Mesodermal cell (in vitro differentiated cells): Measurements from ENCODE around the gene UTP14A.

Experiments used
- H3K27ac ChIP-seq: 2 replicates; pipeline ENCODE4 v1.7.0; 2013; ENCODE audit warnings: mild to moderate bottlenecking, low read depth, low read length, moderate library complexity; ENCODE audit not compliant: severe bottlenecking
- H3K36me3 ChIP-seq: 2 replicates; pipeline ENCODE4 v1.7.1; 2013; ENCODE audit warnings: mild to moderate bottlenecking, low read length, moderate library complexity; ENCODE audit not compliant: control insufficient read depth, insufficient read depth
- H3K4me1 ChIP-seq: one replicate; pipeline ENCODE4 v1.7.1; 2013; ENCODE audit warnings: mild to moderate bottlenecking, low read length; ENCODE audit not compliant: insufficient read depth, control insufficient read depth, poor library complexity, severe bottlenecking
- H3K4me3 ChIP-seq: 2 replicates; pipeline ENCODE4 v1.7.0; 2013; ENCODE audit warnings: low read length, control low read depth, mild to moderate bottlenecking; ENCODE audit not compliant: insufficient read depth, poor library complexity, severe bottlenecking; ENCODE audit errors: extremely low read depth
- H3K9me3 ChIP-seq: 2 replicates; pipeline ENCODE4 v1.7.1; 2013; ENCODE audit warnings: mild to moderate bottlenecking, low read length, moderate library complexity; ENCODE audit not compliant: control insufficient read depth
- WGBS, 2 experiments: methylation state at CpG; one replicate each; pipeline ENCODE4 v1.1.5; 2013; ENCODE audit warnings: missing lambda C conversion rate in 2 of 2; ENCODE audit not compliant: insufficient coverage in 2 of 2; 5-methylcytosine and 5-hydroxymethylcytosine counted together

Gene UTP14A

GRCh38 chrX:129961180-129962083, 55.5 kb downstream of the UTP14A start:
- H3K4me3 ChIP-seq: peak overlapping the region; percentile 16

GRCh38 chrX:129963729-129964128, 57.8 kb downstream of the UTP14A start:
- 17 to 70% methylated on average over 1 to 2 of the region's 8 CpGs for WGBS, 2 experiments

More at GRCh38 chrX:129961180-129962083, 55.5 kb downstream of the UTP14A start:
- H3K36me3 ChIP-seq: no peaks in the 10 kb centered on the region
- H3K9me3 ChIP-seq: no peaks in the 10 kb centered on the region
- H3K27ac ChIP-seq: no peak overlapping the region
- 6 to 21% methylated on average over 6 to 7 of the region's 26 CpGs for WGBS, 2 experiments
- peaks cover 12% of the 10 kb centered on the region for H3K4me1 ChIP-seq

DNA sequence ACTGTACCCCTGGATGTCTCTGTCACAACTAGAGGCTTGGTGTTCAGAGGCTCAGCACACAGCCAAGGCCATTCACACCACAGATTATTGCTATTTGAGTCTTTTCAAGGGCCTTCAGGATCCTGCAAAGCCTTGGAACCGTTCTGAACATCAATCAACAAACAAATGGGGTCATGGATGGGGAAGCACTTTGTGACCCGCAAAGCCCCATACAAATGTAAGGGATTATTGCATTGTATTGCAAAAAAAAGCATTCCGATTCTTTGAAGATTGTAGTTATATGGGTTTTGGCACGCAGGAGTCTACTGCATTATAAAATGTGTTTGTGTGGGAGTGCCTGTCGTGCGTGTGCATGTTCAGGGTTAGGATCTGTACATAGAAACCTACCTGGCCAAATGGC, 59.2 kb downstream of the UTP14A start:
- Histone ChIP-seq H3K27ac (no peak overlapping the region), H3K9me3 (no peaks in the 10 kb centered on the region), H3K4me1 (peaks cover 4% of the 10 kb centered on the region), H3K4me3 (no peak overlapping the region), H3K36me3 (no peaks in the 10 kb centered on the region)
- WGBS, 2 experiments: 92 to 100% methylated on average over 2 of the region's 6 CpGs

More at GRCh38 chrX:129963729-129964128, 57.8 kb downstream of the UTP14A start:
- H3K27ac ChIP-seq: no peak overlapping the region
- no peaks in the 10 kb centered on the region for H3K36me3 ChIP-seq
- H3K4me3 ChIP-seq: no peak overlapping the region
- peaks cover 12% of the 10 kb centered on the region for H3K4me1 ChIP-seq
- no peaks in the 10 kb centered on the region for H3K9me3 ChIP-seq

DNA sequence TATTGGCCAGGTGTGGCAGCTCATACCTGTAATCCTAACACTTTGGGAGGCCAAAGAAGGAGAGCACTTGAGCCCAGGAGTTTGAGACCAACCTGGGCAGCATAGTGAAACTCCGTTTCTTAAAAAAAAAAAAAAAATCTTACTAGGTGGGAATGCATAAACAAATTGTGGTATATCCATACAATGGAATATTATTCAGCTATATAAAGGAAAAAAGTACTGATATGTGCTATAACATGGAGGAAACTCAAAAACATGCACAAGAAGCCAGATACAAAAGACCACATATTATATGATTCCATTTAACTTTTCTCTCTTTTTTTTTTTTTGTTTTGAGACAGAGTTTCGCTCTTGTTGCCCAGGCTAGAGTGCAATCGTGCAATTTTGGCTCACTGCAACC, 63.0 kb downstream of the UTP14A start:
- whole genome bisulfite sequencing, 2 experiments: 83% methylated on average over 2 of the region's 3 CpGs; no CpG with 5 or more reads in 1 of the 2 experiments
- Histone ChIP-seq H3K9me3 (no peaks in the 10 kb centered on the region), H3K4me3 (no peak overlapping the region), H3K27ac (no peak overlapping the region), H3K4me1 (no peaks in the 10 kb centered on the region), H3K36me3 (no peaks in the 10 kb centered on the region)

- Histone ChIP-seq H3K9me3 (no peaks in the 10 kb centered on the region), H3K4me3 (no peak overlapping the region), H3K27ac (no peak overlapping the region), H3K36me3 (no peaks in the 10 kb centered on the region), H3K4me1 (no peaks in the 10 kb centered on the region)
- 86 to 100% methylated on average over 1 of the region's 5 CpGs for WGBS, 2 experiments
These were observed 70.5 kb downstream of the UTP14A start for GRCh38 chrX:129976441-129976840.
